Ovary (tissue), 9 donors: Measurements from ENCODE around the gene CNTNAP5. TPM values are rescaled to one million over a fixed set of nuclear protein-coding genes. Genes with fewer than 3 reads are reported as not detected.

ENCODE experiments used
- DNase-seq, 5 donors: peaks; one replicate each; pipeline ENCODE4 v3.0.0-alpha.2; 2019 to 2020
- H3K27ac ChIP-seq, 2 donors: fragments of 200-600 bp; one replicate each; pipeline versions ENCODE4 v1.5.1 to v1.8.0; 2019 to 2022
- H3K27me3 ChIP-seq: fragments of 200-600 bp; one replicate; pipeline ENCODE4 v1.8.0; 2022
- H3K36me3 ChIP-seq: fragments of 200-600 bp; sonication (generic); one replicate; pipeline ENCODE4 v1.5.1; 2019
- H3K4me1 ChIP-seq: one replicate; pipeline ENCODE4 v1.8.1; 2013; ENCODE audit warnings: mild to moderate bottlenecking, moderate library complexity; ENCODE audit not compliant: insufficient read depth
- H3K4me3 ChIP-seq: fragments of 200-600 bp; sonication (generic); one replicate; pipeline ENCODE4 v1.5.1; 2017
- H3K9me3 ChIP-seq, 2 donors: fragments of 200-600 bp in 1 of 2; sonication (generic) in 1 of 2; one replicate each; pipeline versions ENCODE4 v1.5.1 to v1.8.1; 2013 to 2019; ENCODE audit warnings: mild to moderate bottlenecking in 1 of 2, moderate library complexity in 1 of 2
- CTCF ChIP-seq, 3 donors: fragments of 450-650 bp in 2 of 3; fragments of 200-600 bp in 1 of 3; IDR thresholded peaks; one replicate each; pipeline versions ENCODE4 v1.5.1 to v1.8.0; 2016 to 2022; ENCODE audit warnings: antibody characterized with exemption in 3 of 3, mild to moderate bottlenecking in 1 of 3
- EP300 ChIP-seq: sonication (generic); formaldehyde crosslinking; IDR thresholded peaks from one replicate; pipeline ENCODE4 v1.6.1; 2017; ENCODE audit warnings: antibody characterized with exemption
- POLR2A ChIP-seq: fragments of 450-650 bp; IDR thresholded peaks from one replicate; pipeline ENCODE4 v1.6.1; 2017; ENCODE audit warnings: antibody characterized with exemption, mild to moderate bottlenecking, moderate library complexity
- WGBS, 3 donors: extraction: QIAGEN DNeasy Blood & Tissue Kit in 1 of 3; methylation state at CpG; one replicate each; pipeline versions ENCODE4 v1.1.5 to v1.1.7; 2013 to 2017; 5-methylcytosine and 5-hydroxymethylcytosine counted together
- intact Hi-C, 4 donors: fragments of 100-400 bp; cut with DNase I; formaldehyde crosslinking; loops; one replicate each; pipeline versions ENCODE4 v1.11.0 to v1.15.1; 2022 to 2023
- polyA plus RNA-seq, 2 donors: library from polyadenylated mRNA; stranded (reverse); fragments of 200-250 nt in 1 of 2; fragments of 350-450 nt in 1 of 2; fragmentation: Illumina TruSeq in 1 of 2; extraction: RNeasy Lipid Tissue Mini Kit (QIAGEN cat#74804) in 1 of 2; gene quantifications; one replicate each; pipeline ENCODE4 v1.2.3, GENCODE V29; 2013 to 2014
- total RNA-seq, 7 donors: library from RNA; depleted of rRNA in 2 of 7; stranded (reverse); fragments of >200 nt in 2 of 7; fragmentation: NEBNext Ultra II Directional in 3 of 7; extraction: Animal tissue kit (Norgen Biotek cat#: 25700) in 3 of 7; gene quantifications; one replicate each; pipeline versions ENCODE4 v1.1.0 to v1.2.4, GENCODE V29; 2016 to 2023
- donor health status: DM: no; HTN: no; CAD: no; lungs with moderate emphysema.
- donor health status: DM: no; HTN: no; CAD: no.
- donor health status: Bipolar disorder and iron deficiency.
- donor health status: DM: yes; HTN: yes; CAD: no.
- donor health status: DM: no; HTN: no; CAD: no.
- donor health status: DM: yes; HTN: yes; CAD: no.

The CNTNAP5 gene
- total and polyA plus RNA-seq, 9 donors: not detected

- WGBS, 3 donors: 89 to 94% (median 89%) methylated on average over 6 of the region's 6 CpGs
- intact Hi-C loops: no loop called here
Observed at GRCh38 chr2:124165698-124166097, 140.6 kb downstream of the CNTNAP5 start.

GRCh38 chr2:124171472-124172063 lies 146.5 kb downstream of the CNTNAP5 start:
- WGBS, 3 donors: 4 to 48% (median 10%) methylated on average over 3 of the region's 3 CpGs
- no peak overlapping the region for H3K27ac ChIP-seq
- no peaks in the 10 kb centered on the region for H3K27me3 ChIP-seq
- intact Hi-C loops: no loop called here
- H3K9me3 ChIP-seq: no peaks in the 10 kb centered on the region
- no peak overlapping the region for H3K4me3 ChIP-seq
- no peak for DNase-seq
- no peaks in the 10 kb centered on the region for H3K36me3 ChIP-seq
- no peaks in the 10 kb centered on the region for H3K4me1 ChIP-seq
- no peak for TF ChIP-seq EP300
- no peak for TF ChIP-seq CTCF (IDR thresholded peaks at IDR 0.05)
- no peak for TF ChIP-seq POLR2A

More at GRCh38 chr2:124165698-124166097, 140.6 kb downstream of the CNTNAP5 start:
- Histone ChIP-seq H3K4me3 (no peak overlapping the region), H3K27me3 (no peaks in the 10 kb centered on the region), H3K36me3 (no peaks in the 10 kb centered on the region), H3K4me1 (no peaks in the 10 kb centered on the region), H3K27ac (no peak overlapping the region), H3K9me3 (no peaks in the 10 kb centered on the region)
- TF ChIP-seq EP300: no peak
- TF ChIP-seq POLR2A: no peak
- TF ChIP-seq CTCF (IDR thresholded peaks at IDR 0.05): no peak
- DNase-seq: no peak

GRCh38 chr2:124178719-124179118 lies 153.6 kb downstream of the CNTNAP5 start:
- no peak for DNase-seq
- H3K27ac ChIP-seq: no peak overlapping the region
- TF ChIP-seq EP300: no peak
- no peak for TF ChIP-seq CTCF (IDR thresholded peaks at IDR 0.05)
- no peak for TF ChIP-seq POLR2A
- no peaks in the 10 kb centered on the region for H3K27me3 ChIP-seq
- no peaks in the 10 kb centered on the region for H3K9me3 ChIP-seq
- 88 to 100% (median 92%) methylated on average over 1 of the region's 1 CpG for WGBS, 3 donors
- no peaks in the 10 kb centered on the region for H3K36me3 ChIP-seq
- no peak overlapping the region for H3K4me3 ChIP-seq
- no peaks in the 10 kb centered on the region for H3K4me1 ChIP-seq
- intact Hi-C loops: no loop called here

GRCh38 chr2:124180635-124181034 lies 155.5 kb downstream of the CNTNAP5 start:
- Histone ChIP-seq H3K36me3 (no peaks in the 10 kb centered on the region), H3K4me1 (no peaks in the 10 kb centered on the region), H3K27ac (no peak overlapping the region), H3K4me3 (no peak overlapping the region), H3K27me3 (no peaks in the 10 kb centered on the region), H3K9me3 (no peaks in the 10 kb centered on the region)
- intact Hi-C loops: no loop called here
- TF ChIP-seq EP300 (no peak), CTCF (IDR thresholded peaks at IDR 0.05) (no peak), POLR2A (no peak)
- no peak for DNase-seq
